GM23338 (cell line): ENCODE measurements around the gene IFIT5. TPM values are rescaled to one million over a fixed set of nuclear protein-coding genes. Genes with fewer than 3 reads are reported as not detected.

Source experiments
- ATAC-seq: fragments of 200-7000 bp; cut with Tn5 transposase; 3 replicates; pipeline ENCODE4 v1.9.1; 2020
- DNase-seq: peaks from one replicate; pipeline ENCODE4 v3.0.0-alpha.2; 2015; ENCODE audit warnings: low spot score
- H2AFZ ChIP-seq: fragments of 200-600 bp; sonication (generic); 2 replicates; pipeline ENCODE4 v1.8.0; 2016; ENCODE audit warnings: antibody characterized with exemption, mild to moderate bottlenecking, moderate library complexity
- H3F3A ChIP-seq: fragments of 200-600 bp; sonication (generic); replicated peaks from 2 replicates; pipeline ENCODE4 v1.8.0; 2017; ENCODE audit warnings: antibody characterized with exemption, mixed run types, low read depth
- H3K27ac ChIP-seq: fragments of 200-600 bp; sonication (generic); 2 replicates; pipeline ENCODE4 v1.6.1; 2016; ENCODE audit warnings: low read depth
- H3K27me3 ChIP-seq: fragments of 200-600 bp; sonication (generic); 2 replicates; pipeline ENCODE4 v1.8.0; 2016; ENCODE audit warnings: mild to moderate bottlenecking, mixed run types, moderate library complexity; ENCODE audit not compliant: insufficient read depth
- H3K36me3 ChIP-seq: fragments of 200-600 bp; sonication (generic); 2 replicates; pipeline ENCODE4 v1.8.0; 2016; ENCODE audit warnings: mild to moderate bottlenecking; ENCODE audit not compliant: insufficient read depth
- H3K4me1 ChIP-seq: fragments of 200-600 bp; sonication (generic); 2 replicates; pipeline ENCODE4 v1.8.0; 2016; ENCODE audit warnings: mild to moderate bottlenecking, moderate library complexity; ENCODE audit not compliant: insufficient read depth
- H3K4me2 ChIP-seq: fragments of 200-600 bp; sonication (generic); 2 replicates; pipeline ENCODE4 v1.7.1; 2017; ENCODE audit warnings: mixed run types
- H3K4me3 ChIP-seq: fragments of 200-600 bp; sonication (generic); 2 replicates; pipeline ENCODE4 v1.6.1; 2016; ENCODE audit warnings: mixed run types
- H3K79me2 ChIP-seq: fragments of 200-600 bp; sonication (generic); replicated peaks from 2 replicates; pipeline ENCODE4 v1.8.0; 2017; ENCODE audit warnings: mild to moderate bottlenecking; ENCODE audit not compliant: insufficient read depth
- H3K9me2 ChIP-seq: fragments of 200-600 bp; sonication (generic); 2 replicates; pipeline ENCODE4 v1.8.0; 2017; ENCODE audit not compliant: insufficient read depth
- H4K20me1 ChIP-seq: fragments of 200-600 bp; sonication (generic); replicated peaks from 2 replicates; pipeline ENCODE4 v1.8.0; 2017; ENCODE audit warnings: mild to moderate bottlenecking; ENCODE audit not compliant: insufficient read depth
- H3K27ac Mint-ChIP-seq: 2 replicates; pipeline ENCODE4 v1.8.0; 2020; ENCODE audit warnings: inconsistent platforms, mild to moderate bottlenecking, moderate library complexity, mixed read lengths
- H3K27me3 Mint-ChIP-seq: 3 replicates; pipeline ENCODE4 v1.8.0; 2022; ENCODE audit warnings: low read depth, mild to moderate bottlenecking, moderate library complexity, mixed read lengths, inconsistent platforms; ENCODE audit not compliant: insufficient read depth, poor library complexity
- H3K36me3 Mint-ChIP-seq: 3 replicates; pipeline ENCODE4 v1.8.0; 2021; ENCODE audit warnings: low read depth, mild to moderate bottlenecking, inconsistent platforms, moderate library complexity, mixed read lengths
- H3K4me1 Mint-ChIP-seq: 3 replicates; pipeline ENCODE4 v1.8.0; 2020; ENCODE audit warnings: mild to moderate bottlenecking, inconsistent platforms, mixed read lengths
- H3K4me3 Mint-ChIP-seq: 3 replicates; pipeline ENCODE4 v1.8.0; 2021; ENCODE audit warnings: moderate library complexity, mild to moderate bottlenecking, inconsistent platforms, mixed read lengths
- H3K9me3 Mint-ChIP-seq: 3 replicates; pipeline ENCODE4 v1.8.0; 2020; ENCODE audit warnings: moderate library complexity, mild to moderate bottlenecking, inconsistent platforms, mixed read lengths
- CTCF ChIP-seq, 2 experiments: fragments of 200-600 bp in 1 of 2; sonication (generic) in 1 of 2; conservative IDR thresholded peaks; 2 replicates each; pipeline versions ENCODE4 v1.5.1 to v1.6.1; 2016 to 2017; ENCODE audit warnings: antibody characterized with exemption in 2 of 2, low read depth in 2 of 2, mild to moderate bottlenecking in 2 of 2, moderate library complexity in 1 of 2
- EZH2phosphoT487 ChIP-seq: fragments of 200-600 bp; sonication (generic); IDR thresholded peaks from one replicate; pipeline ENCODE4 v1.8.1; 2018; ENCODE audit warnings: antibody characterized with exemption; ENCODE audit not compliant: unreplicated experiment
- JUNB ChIP-seq: IDR thresholded peaks from one replicate; pipeline ENCODE4 v1.6.1; 2016; ENCODE audit warnings: antibody characterized with exemption; ENCODE audit not compliant: unreplicated experiment
- POLR2AphosphoS5 ChIP-seq: IDR thresholded peaks from 2 replicates; pipeline ENCODE4 v1.6.1; 2016; ENCODE audit warnings: antibody characterized with exemption, low read depth
- STAT1 ChIP-seq: IDR thresholded peaks from one replicate; pipeline ENCODE4 v1.6.1; 2016; ENCODE audit warnings: antibody characterized with exemption; ENCODE audit not compliant: unreplicated experiment
- ZNF331 ChIP-seq: fragments of 250-450 bp; sonication (Bioruptor Pico); IDR thresholded peaks from 2 replicates; pipeline ENCODE4 v1.5.0; 2020; ENCODE audit warnings: low read depth, mild to moderate bottlenecking, moderate library complexity
- ZNF462 ChIP-seq: fragments of 250-450 bp; sonication (Bioruptor Pico); IDR thresholded peaks from 2 replicates; pipeline ENCODE4 v1.5.0; 2020; ENCODE audit warnings: mild to moderate bottlenecking, moderate library complexity
- polyA plus RNA-seq: library from polyadenylated mRNA; unstranded; fragments of >200 nt; fragmentation: Nextera tagmentation; extraction: Ambion mirVana; gene quantifications from 2 replicates; pipeline ENCODE4 v1.2.1, GENCODE V29; 2016
- total RNA-seq: library from RNA; depleted of rRNA; stranded (reverse); fragments of >200 nt; shearing (Covaris generic); gene quantifications from 2 replicates; pipeline ENCODE4 v1.2.3, GENCODE V29; 2014
- TF ChIP-seq, protein P1 (sequence below): IDR thresholded peaks from one replicate; pipeline ENCODE4 v1.6.1; 2018; ENCODE audit warnings: antibody characterized with exemption; ENCODE audit not compliant: unreplicated experiment

Gene IFIT5
- total and polyA plus RNA-seq, 2 experiments from 2014 or later: 2.7 to 3.2 TPM

DNA sequence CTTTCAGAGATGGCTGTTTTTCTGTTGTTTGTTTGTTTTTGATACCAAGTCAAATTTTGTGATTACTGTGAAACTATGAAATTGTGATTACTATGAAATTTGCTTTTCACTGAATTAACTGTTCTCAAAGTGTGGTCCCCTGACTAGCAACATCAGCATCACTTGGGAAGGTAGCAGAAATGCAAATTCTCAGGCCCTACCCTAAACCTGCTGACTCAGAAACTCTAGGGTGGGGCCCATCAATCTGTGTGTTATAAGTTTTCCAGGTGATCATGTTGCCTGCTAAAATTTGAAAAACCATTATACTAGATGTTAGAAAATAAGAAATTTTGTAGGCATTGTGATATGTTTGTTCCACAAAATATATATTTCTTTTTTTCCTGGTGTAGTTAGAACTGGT is 35.3 kb upstream of the IFIT5 start (continued):
- no peak for TF ChIP-seq CTCF (conservative IDR thresholded peaks at IDR 0.05; ENCODE audit: low read depth in 2 of 2)
- no peak for TF ChIP-seq EZH2phosphoT487
- TF ChIP-seq, protein P1, sequence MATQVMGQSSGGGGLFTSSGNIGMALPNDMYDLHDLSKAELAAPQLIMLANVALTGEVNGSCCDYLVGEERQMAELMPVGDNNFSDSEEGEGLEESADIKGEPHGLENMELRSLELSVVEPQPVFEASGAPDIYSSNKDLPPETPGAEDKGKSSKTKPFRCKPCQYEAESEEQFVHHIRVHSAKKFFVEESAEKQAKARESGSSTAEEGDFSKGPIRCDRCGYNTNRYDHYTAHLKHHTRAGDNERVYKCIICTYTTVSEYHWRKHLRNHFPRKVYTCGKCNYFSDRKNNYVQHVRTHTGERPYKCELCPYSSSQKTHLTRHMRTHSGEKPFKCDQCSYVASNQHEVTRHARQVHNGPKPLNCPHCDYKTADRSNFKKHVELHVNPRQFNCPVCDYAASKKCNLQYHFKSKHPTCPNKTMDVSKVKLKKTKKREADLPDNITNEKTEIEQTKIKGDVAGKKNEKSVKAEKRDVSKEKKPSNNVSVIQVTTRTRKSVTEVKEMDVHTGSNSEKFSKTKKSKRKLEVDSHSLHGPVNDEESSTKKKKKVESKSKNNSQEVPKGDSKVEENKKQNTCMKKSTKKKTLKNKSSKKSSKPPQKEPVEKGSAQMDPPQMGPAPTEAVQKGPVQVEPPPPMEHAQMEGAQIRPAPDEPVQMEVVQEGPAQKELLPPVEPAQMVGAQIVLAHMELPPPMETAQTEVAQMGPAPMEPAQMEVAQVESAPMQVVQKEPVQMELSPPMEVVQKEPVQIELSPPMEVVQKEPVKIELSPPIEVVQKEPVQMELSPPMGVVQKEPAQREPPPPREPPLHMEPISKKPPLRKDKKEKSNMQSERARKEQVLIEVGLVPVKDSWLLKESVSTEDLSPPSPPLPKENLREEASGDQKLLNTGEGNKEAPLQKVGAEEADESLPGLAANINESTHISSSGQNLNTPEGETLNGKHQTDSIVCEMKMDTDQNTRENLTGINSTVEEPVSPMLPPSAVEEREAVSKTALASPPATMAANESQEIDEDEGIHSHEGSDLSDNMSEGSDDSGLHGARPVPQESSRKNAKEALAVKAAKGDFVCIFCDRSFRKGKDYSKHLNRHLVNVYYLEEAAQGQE: no peak

DNA sequence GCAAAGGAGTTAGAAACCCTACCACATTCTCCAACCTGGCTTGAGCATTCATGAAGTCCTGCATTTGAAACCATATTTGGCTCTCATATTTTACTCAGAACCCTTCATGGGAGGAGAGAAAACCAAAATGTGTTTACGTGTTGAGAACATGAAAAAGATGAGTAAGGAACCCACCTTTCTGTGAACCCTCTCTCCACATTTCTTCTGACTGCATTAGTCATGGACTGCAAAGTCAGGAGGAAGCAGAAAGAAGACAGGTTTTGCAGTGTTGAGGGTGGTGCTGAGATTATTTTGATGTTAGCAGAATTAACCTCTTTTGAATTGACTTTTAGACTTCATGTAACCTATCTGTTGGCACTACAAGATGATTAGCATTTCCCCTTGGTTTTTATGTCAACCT is 31.6 kb upstream of the IFIT5 start:
- H3K36me3 Mint-ChIP-seq: no peaks in the 10 kb centered on the region

More for the DNA sequence above, 31.6 kb upstream of the IFIT5 start:
- H4K20me1 ChIP-seq: no peaks in the 10 kb centered on the region
- Mint-ChIP-seq H3K27ac (no peak overlapping the region), H3K4me3 (no peak overlapping the region), H3K4me1 (peaks cover 13% of the 10 kb centered on the region), H3K27me3 (no peaks in the 10 kb centered on the region), H3K9me3 (no peaks in the 10 kb centered on the region)
- no peak overlapping the region for H3K4me2 ChIP-seq
- no peaks in the 10 kb centered on the region for H3F3A ChIP-seq
- H3K4me1 ChIP-seq: peaks cover 9% of the 10 kb centered on the region; the same call in 1 of the 2 replicates
- H3K36me3 ChIP-seq: no peaks in the 10 kb centered on the region
- H3K79me2 ChIP-seq: no peaks in the 10 kb centered on the region
- H3K27me3 ChIP-seq: no peaks in the 10 kb centered on the region
- no peak for DNase-seq
- ATAC-seq: no peak
- no peak overlapping the region for H3K27ac ChIP-seq
- no peak overlapping the region for H2AFZ ChIP-seq
- TF ChIP-seq ZNF331 (CRISPR knock-in tag): no peak
- TF ChIP-seq POLR2AphosphoS5: no peak
- no peak for TF ChIP-seq STAT1
- no peak for TF ChIP-seq CTCF (conservative IDR thresholded peaks at IDR 0.05; ENCODE audit: low read depth in 2 of 2)
- no peak for TF ChIP-seq JUNB
- TF ChIP-seq ZNF462 (CRISPR knock-in tag): no peak
- no peak for TF ChIP-seq EZH2phosphoT487
- H3K4me3 ChIP-seq: no peak overlapping the region
- H3K9me2 ChIP-seq: no peaks in the 10 kb centered on the region
